ENCODE data around the gene CSTF3. TPM values are rescaled to one million over a fixed set of nuclear protein-coding genes. Genes with fewer than 3 reads are reported as not detected.
"Not testable (repeated sequence)": the region's sequence is repeated elsewhere in the genome, so short reads cannot be mapped to it uniquely, and the experiment has no call there.

Gene CSTF3
- total RNA-seq, 1 donor from 2014 or later = 17.7 TPM

DNA sequence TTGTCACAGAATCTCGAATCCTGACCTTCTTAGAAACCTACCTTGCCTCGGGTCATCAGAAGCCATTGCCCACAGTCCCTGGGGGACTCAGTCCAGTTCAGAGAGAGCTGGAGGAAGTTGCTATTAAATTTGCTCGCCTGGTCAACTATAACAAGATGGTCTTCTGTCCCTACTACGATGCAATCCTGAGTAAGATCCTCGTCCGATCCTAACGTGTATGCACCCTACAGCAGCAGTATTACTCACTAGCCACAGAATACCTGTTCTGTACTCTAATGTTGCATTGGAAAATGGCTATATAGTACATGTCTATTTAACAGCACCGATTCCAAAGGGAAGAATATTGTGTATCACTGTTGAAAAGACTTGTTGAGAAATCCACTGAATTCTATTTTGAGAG, 88.8 kb downstream of the CSTF3 start:
- DNase-seq = no peak

DNA sequence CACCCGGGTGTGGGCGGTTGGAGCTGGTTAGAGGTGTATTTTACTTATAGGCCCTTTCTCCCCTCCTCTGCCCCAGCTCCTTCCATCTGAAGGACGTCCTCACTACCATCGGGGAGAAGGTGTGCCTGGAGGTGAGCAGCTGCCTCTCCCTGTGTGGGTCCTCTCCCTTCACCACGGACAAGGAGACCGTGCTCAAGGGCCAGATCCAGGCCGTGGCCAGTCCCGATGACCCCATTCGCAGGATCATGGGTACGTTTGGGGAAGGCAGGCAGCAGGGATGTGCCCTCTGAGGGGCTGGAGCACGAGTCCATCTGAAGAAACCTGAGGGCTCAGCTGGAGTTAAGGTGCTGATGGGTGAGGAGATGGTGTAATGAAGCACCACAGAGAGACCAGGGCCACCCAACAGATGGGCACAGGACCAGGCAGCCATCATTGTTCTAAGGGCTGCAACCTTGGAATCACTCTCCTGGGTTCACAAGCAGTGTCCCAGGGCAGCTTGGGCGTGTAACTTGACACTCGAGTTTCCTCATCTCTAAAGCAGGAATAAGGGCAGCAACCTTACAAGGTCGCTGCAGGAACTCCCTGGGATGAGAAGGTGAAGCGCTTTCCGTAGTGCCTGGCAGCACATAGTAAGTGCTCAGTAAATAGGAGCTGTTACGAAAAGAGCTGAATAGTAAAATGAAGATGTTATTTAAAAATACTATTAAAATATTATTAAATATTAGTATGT, 92.5 kb downstream of the CSTF3 start:
- no peak for DNase-seq

DNA sequence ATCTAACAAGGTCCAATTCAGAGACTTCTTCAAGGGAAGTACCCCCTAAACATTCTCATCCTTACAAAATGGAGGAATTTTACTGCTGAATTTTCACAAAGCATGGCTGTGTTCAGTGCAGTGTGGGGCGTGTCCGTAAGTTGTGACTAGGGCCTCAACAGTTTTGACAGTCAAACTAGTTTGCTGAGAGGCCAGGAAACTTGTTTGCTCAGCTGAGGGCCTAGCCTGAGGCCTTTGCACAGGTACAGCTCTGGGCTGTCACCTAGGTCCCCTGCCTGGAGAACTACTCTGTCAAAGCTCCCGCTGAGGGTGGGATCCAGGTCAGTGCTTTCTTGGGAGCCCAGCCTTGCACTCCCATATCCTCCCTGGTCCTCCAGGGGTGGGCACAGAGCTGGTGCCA, 94.0 kb downstream of the CSTF3 start:
- DNase-seq = no peak

DNA sequence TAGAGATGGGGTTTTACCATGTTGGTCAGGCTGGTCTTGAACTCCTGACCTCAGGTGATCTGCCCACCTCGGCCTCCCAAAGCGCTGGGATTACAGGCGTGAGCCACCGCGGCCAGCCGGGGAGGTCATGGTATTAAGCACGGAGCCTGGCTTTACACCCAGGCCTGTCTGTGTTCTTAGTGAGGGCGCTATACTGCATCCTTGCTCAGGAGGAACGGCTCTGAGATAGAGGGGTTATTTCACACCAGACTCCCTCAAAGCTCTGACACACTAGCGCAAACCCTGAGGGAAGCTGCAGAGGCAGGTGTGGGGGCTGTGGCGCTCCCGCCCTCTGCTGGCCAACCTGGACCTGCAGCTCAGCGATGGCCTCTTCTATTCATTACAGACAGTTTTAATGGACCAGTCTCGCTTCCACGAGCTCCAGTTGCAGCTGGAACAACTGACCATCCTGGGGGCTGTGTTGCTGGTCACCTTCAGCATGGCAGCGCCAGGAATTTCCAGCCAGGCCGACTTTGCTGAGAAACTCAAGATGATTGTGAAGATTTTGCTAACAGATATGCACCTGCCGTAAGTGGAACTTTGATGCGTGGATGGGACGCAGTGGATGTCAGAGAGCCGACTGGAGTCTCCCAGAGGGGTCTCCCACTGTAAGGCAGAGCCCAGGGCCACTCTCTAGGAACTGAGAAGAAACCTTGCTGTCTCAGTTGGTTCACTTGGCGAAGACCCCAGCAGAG, 95.7 kb downstream of the CSTF3 start:
- peak; percentile 80 for DNase-seq

DNA sequence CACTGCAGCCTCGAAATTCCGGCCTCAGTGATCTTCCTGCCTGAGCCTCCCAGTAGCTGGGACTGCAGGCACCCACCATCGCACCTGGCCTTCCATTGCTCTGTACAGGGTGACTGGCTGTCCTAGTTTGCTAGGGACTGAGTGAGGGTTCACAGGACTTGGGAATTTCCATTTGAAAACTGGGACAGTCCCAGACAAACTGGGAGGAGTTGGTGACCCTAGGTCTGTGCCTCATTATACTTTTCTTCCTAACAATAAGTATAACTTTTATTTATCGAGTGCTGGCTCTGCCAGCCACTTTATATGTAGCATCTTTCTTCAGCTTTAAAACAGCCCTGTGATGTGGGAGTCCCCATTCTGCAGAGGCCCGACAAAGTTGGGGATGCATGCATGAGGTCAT, 96.4 kb downstream of the CSTF3 start:
- DNase-seq = no peak

DNA sequence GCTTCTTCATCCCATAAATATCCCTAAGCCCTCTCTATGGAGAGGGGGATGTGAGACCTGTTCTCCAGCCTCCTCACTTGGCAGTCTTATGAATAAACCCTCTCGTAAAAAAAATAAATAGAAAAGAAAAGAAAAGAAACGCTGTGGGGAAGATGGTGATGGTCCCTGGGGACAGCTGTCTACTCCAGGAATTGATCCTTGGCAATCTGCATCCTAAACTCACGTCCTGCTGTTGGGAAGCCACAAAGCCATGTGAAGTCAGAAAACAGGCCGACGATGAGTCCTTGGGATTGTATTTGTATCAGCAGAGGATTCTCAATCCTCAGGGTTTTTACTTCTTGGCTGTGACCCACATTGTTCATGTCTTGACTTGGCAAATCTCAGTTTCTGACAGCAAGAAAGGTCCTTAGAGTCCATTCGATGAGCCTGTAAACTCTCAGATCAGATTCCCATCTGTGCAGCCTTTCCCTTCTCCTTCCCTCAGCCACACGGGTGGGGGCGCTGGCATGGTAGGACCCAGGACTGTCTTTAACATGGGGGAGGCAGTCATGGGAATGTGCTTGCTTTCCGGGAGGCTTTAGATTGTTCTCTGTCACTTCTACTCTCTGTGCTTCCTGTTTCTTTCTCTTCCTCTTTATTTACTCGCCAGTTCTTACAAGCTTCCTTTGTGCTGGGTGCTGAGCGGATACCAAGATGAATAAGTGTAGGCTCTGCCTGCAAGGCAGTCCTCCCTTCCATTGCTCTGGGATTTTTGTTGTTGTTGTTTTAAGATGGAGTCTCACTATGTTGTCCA, 97.1 kb downstream of the CSTF3 start:
- no peak for DNase-seq

DNA sequence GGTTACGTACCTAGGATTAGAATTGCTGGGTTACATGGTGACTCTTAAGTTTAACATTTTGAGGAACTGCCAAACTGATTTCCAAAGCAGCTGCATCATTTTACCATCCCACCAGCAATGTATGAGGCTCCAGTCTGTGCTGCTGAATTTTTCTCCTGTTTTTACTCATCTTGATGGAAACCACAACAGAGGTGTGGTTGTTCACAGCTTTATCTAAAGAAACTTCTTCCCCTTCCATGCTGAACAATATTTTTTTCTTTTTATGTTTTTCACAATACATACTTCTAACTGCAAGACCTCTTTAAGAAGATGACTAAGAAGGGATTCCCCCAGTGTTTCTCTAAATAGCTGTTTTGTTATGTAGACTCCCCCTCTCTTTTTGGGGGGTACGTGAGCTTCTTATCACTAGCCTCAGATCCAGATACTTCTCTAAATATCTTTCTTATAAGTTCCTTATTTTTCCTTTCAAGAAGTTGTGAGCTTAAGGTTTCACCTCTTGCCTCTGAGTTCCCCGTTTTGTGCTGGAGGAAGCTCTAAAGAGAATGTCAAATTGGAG, 97.9 kb downstream of the CSTF3 start:
- DNase-seq = no peak

DNA sequence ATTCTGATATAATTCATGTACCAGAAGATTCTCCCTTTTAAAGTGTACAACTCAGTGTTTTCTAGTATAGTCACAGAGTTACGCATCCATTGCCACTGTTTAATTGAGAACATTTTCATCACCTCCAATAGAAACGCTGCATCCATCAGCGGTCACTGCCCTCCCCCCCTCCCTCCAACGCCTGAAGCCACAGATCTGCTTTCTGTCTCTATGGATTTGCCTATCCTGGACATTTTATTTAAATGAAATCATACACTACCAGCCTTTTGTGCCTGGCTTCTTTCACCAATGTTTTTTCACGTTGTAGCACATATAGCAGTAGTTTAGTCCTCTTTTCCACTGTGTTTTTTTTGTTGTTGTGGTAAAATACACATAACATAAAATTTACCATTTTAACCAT, 99.1 kb downstream of the CSTF3 start:
- DNase-seq = no peak

DNA sequence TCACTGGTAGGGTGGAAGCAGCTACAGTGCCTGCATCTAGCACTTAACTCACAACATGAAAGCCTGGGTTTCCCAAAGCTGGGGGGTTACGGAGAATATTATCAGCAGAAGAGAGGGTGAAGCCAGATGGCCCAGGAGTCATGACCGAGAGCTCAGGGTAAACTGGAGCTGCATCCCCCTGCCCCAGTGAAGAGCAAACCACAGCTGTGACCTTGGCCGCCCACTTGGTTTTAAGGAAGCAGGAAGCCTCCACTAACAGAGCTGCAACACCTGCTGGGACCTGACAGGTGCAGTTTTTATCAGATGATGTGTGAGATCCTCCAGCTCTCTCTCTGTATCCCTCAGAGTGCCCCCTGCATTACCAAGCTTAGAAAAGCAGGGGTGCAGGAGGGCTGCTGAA, 101.0 kb downstream of the CSTF3 start:
- DNase-seq = no peak

DNA sequence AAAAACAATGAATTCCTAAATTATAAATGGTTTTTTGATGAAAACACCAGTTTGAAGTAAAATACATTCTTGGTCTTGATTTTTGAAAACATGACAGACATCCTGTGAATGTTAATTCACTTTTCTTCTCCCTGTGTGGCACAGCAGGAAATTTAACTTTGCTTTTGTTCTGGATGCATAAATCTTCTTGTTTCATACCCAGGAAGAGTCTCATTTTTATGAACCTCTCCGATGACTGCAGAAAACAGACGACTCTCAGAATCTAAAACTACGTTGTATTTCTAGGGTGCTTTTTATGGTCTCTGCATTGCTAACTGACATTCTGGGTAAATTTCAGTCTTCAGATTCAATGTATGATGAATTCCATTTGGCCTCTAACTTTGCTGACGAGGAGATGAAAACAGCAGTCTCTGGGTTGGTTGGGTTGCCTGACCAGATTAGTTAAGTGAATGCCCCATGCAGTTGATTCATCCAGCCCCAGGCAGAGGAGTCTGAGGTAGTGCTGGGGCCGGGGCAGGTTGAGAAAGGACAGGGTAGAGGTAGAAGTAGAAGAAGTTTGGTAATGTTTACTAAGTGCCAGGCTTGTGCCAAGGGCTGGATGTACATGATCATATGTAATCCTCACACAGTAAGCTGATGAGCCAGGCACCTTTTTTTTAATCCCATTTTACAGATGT, 101.8 kb downstream of the CSTF3 start:
- DNase-seq = no peak

DNA sequence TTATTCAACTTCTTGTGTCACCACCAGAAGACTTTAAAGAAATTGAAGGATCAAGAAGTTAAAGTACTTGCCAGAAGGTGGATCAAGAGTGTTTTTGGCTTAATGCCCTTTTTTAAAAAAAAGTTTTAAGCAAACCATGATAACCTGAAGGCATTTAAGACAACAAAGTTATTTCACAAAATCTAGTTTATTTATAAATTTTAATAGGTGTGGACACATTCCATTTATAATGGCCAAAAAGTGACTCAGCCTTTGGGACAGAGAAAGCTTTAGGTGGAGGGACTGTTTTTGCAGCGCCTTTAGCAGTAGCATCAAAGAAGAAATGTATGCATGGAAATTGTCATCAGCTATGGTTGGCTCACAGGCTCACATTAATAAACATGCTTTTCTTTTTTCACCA, 104.0 kb downstream of the CSTF3 start:
- no peak for DNase-seq

DNA sequence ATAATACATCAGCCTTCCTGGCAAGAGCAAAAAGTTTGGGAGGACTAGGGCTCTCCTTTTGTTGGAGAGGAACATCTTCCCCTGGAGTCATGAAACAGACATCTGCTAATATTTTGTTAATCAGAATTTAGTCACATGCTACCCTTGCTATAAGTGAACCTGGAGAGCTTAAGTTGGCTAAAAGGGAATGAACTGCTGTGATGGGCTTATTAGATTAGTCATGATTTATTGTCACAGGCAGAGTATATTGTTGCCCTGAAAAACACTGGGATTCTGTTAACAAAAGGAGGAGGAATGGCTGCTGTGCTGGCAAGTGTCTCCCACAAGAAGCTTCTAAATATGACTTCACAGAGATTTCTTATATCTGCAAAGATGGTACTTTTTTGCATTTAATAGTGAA, 105.9 kb downstream of the CSTF3 start:
- peak; percentile 13 for DNase-seq

DNA sequence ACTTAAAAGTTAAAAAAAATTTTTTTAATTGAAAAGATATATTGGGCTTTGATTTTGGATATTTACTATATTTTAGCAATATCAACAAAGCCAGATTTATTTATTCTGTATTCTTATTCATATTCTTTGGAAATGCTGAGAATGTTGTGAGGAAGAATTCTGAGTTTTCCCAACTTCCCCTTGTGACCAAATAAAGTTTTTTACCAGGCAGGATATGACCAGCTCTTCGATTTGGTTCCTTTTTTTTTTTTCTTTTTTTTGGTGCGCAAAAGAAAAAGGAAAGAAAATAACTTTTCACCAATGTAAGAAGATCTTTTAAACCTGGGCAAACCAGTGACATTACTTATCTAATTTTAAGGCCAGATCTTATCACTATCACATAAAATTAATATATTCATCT, 109.0 kb downstream of the CSTF3 start:
- DNase-seq = no peak

DNA sequence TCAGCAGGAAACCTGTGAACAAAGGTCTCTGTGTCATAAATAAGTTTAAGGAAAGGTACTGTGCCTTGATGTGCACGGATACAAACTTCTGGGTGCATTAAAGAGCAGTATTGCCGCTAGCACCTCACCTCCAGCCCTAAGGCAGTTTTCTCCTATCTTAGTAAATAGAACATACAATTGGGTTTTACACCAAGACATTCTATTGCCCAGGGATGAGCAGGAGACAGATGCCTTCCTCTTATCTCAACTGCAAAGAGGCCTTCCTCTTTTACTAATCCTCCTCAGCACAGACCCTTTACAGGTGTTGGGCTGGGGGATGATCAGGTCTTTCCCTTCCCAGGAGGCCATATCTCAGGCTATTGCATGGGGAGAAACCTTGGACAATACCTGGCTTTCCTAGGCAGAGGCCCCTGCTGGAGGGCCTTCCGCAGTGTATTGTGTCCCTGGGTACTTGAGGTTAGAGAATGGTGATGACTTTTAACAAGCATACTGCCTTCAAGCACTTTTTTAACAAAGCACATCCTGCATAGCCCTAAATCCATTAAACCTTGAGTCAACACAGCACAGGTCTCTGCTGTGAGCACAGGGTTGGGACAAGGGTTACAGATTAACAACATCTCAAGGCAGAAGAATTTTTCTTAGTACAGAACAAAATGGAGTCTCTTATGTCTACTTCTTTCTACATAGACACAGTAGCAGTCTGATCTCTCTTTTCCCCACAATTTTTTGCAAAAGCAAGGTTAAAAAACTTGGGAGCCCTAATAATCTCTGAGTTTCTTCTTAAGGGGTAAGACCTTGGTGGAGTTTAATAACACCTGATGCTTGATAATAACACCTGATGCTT, 111.5 kb downstream of the CSTF3 start:
- DNase-seq = not testable (repeated sequence)

DNA sequence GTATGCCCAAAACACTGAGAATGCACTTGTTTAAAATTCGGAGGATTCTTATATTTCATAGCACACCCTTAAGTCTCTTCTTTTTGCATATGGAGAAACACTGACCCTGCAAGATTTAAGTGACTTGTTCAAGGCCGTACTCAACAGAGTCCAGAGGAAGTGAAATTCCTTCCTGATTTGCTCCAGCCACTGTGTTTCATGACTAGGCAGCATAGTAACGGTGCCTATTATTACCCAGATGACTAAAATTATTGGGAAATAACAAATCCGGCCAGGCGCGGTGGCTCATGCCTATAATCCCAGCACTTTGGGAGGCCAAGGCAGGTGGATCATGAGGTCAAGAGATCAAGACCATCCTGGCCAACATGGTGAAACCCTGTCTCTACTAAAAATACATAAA, 112.6 kb downstream of the CSTF3 start:
- DNase-seq = peak; percentile 71

DNA sequence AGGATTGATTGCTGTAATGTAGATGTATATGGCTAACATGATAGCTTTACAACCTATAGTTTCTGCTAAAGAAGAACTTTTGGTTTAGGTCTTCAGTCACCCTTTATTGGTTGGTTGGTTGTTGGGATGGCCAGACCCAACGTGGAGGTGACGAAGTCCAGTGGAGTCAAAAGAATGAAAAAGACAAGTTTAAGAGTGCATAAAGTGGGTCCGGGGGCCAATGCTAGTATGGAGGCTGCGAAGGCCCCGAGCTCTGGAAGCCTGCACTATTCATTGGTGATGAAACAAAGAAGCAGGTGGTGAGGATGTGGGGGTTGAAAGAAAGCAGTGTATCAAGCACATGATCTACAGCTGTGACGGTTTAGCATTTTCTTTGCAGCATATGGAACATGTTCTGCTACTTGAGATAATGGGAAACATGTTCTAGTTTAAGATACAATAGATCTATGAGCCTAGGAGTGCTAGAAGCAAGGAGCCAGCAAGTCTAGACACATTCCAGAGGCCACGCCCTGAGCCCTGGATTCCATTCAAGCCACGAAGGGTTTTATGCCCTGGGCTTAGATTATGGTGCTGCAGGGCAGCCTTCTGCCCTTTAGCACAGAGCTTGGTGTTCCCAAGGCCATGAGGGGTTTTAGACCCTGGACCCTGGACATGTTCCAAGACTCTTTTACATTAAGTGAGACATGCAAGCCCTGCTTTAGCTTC, 115.6 kb downstream of the CSTF3 start:
- no peak for DNase-seq

DNA sequence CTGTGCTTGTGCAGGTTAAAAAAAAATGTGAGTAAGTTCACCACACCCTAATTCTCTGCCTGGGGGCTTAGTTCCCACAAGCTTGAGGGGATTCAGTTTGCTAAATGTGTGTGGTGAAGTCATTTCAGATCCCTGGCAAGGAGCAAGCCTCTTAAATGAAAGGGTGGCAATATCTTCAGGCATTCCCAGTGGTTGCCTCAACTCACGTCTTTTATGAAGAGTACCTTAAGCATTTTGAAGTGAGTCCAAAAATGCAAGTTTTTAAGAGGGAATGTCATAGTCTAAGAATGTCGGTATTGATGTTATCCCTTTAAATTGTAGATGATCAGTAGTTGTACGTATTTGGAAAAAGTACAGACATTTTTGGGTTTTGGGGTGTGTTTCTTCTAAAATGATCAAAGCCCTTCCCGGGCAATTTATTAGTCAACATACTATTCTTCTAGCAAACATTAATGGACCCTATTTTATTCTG, 117.0 kb downstream of the CSTF3 start:
- DNase-seq = no peak

DNA sequence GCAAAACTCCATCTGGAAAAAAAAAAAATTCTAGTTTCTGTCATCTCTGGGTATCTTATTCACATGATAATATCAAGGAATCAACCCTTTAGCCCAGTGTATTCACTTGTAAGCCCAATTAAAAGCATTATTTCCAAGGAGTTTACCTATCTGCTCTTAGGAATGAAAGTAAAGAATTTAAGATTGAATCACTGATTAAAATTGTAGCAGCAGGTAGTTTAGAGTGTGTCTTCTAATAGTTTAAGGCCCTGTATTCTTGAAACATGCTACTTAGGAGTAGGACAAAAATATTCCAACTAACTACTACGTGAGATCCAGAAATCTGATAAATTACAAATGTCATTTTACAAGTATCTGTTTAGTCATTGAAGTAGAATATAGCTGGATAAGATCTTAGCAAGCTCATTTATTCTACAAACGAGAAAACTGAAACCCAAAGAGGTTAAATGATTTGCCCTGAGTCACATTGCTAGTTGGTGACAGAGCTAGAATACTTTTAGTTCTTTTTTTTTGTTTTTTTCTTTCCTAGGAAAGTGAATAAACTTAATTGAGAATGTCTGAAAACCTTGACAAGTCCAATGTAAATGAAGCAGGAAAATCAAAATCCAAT, 118.0 kb downstream of the CSTF3 start:
- DNase-seq = no peak

DNA sequence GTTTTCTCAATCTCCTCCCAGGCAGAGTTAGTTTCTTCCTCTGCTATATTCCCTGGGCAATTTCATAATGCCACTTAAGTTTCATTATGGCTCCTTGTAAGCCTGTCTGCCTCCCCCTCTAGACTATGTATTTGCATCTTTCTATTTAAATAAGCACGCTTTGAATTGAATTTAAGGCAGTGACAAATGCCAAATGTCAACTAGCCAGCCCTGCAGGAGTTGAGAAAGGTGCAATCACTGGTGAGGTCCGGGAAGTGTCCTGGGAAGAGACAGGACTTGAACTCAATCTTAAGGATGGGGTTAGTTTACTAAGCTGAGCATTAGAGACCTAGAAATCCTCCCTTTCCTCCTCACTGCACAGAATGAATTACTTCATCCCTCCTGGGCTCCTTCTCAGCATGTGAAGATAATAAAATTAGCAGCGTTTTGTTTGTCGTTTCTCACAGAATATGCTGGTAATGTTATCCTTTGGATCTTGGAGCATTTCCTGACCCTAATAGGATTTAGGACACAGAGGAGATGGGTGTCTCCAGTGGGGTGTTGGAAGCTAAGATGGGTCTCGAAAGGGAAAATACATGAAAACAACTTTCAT, 120.3 kb downstream of the CSTF3 start:
- no peak for DNase-seq

All from dermis blood vessel endothelial cell (primary cell).